Spleen (tissue), 11 donors: ENCODE data around the gene LYRM4. TPM values are rescaled to one million over a fixed set of nuclear protein-coding genes. Genes with fewer than 3 reads are reported as not detected.

Source experiments
- DNase-seq: peaks from one replicate; pipeline ENCODE4 v3.0.0-alpha.2; 2020
- H3K27ac ChIP-seq, 8 donors: fragments of 200-600 bp; sonication (generic) in 7 of 8; 1 replicate in 4 of 8; 2 replicates in 4 of 8; pipeline versions ENCODE4 v1.5.0 to v1.8.0; 2016 to 2021; ENCODE audit warnings: inconsistent platforms in 4 of 8, mild to moderate bottlenecking in 4 of 8, moderate library complexity in 1 of 8
- H3K27me3 ChIP-seq, 7 donors: fragments of 200-600 bp; sonication (generic) in 6 of 7; replicated peaks in 1 of 7; 1 replicate in 4 of 7; 2 replicates in 3 of 7; pipeline versions ENCODE4 v1.5.0 to v1.8.0; 2016 to 2021; ENCODE audit warnings: inconsistent platforms in 3 of 7, mild to moderate bottlenecking in 1 of 7
- H3K36me3 ChIP-seq, 6 donors: fragments of 200-600 bp; sonication (generic) in 5 of 6; 1 replicate in 4 of 6; 2 replicates in 2 of 6; pipeline versions ENCODE4 v1.5.0 to v1.8.0; 2016 to 2021; ENCODE audit warnings: inconsistent platforms in 2 of 6
- H3K4me1 ChIP-seq, 6 donors: fragments of 200-600 bp; sonication (generic) in 5 of 6; 1 replicate in 3 of 6; 2 replicates in 3 of 6; pipeline versions ENCODE4 v1.5.0 to v1.8.0; 2016 to 2021; ENCODE audit warnings: inconsistent platforms in 3 of 6
- H3K4me3 ChIP-seq, 8 donors: fragments of 200-600 bp; sonication (generic) in 7 of 8; 1 replicate in 4 of 8; 2 replicates in 4 of 8; pipeline versions ENCODE4 v1.5.0 to v1.8.0; 2016 to 2021; ENCODE audit warnings: inconsistent platforms in 4 of 8, mild to moderate bottlenecking in 4 of 8, moderate library complexity in 2 of 8
- H3K9me3 ChIP-seq, 8 donors: fragments of 200-600 bp; sonication (generic) in 7 of 8; 1 replicate in 4 of 8; 2 replicates in 4 of 8; pipeline versions ENCODE4 v1.5.0 to v1.8.0; 2016 to 2021; ENCODE audit warnings: inconsistent platforms in 4 of 8
- CTCF ChIP-seq, 11 experiments: fragments of 200-600 bp in 7 of 11; fragments of 450-650 bp in 4 of 11; sonication (generic) in 4 of 11; IDR thresholded peaks in 8 of 11; conservative IDR thresholded peaks in 3 of 11; 1 replicate in 7 of 11; 2 replicates in 4 of 11; pipeline versions ENCODE4 v1.4.0 to v1.8.0; 2016 to 2021; ENCODE audit warnings: antibody characterized with exemption in 11 of 11, inconsistent platforms in 4 of 11, mild to moderate bottlenecking in 1 of 11
- POLR2A ChIP-seq, 3 donors: fragments of 450-650 bp; IDR thresholded peaks; one replicate each; pipeline ENCODE4 v1.5.1; 2017; ENCODE audit warnings: antibody characterized with exemption in 3 of 3, mild to moderate bottlenecking in 1 of 3
- POLR2AphosphoS5 ChIP-seq, 3 donors: sonication (generic); formaldehyde crosslinking; IDR thresholded peaks; one replicate each; pipeline ENCODE4 v1.5.1; 2017; ENCODE audit warnings: antibody characterized with exemption in 3 of 3
- WGBS, 5 donors: extraction: QIAGEN DNeasy Blood & Tissue Kit in 3 of 5; methylation state at CpG; one replicate each; pipeline versions ENCODE4 v1.1.5 to v1.1.7; 2013 to 2018; 5-methylcytosine and 5-hydroxymethylcytosine counted together
- intact Hi-C: fragments of 100-400 bp; cut with DNase I; formaldehyde crosslinking; loops from one replicate; pipeline ENCODE4 v1.15.0; 2023; ENCODE audit warnings: low total_unique reads
- polyA plus RNA-seq, 3 donors: library from polyadenylated mRNA; stranded (reverse); fragments of 200-250 nt; gene quantifications; one replicate each; pipeline ENCODE4 v1.2.1, GENCODE V29; 2013
- total RNA-seq, 7 donors: library from RNA; depleted of rRNA in 3 of 7; stranded (reverse); fragments of >200 nt in 3 of 7; fragmentation: NEBNext Ultra II Directional in 4 of 7; extraction: Animal tissue kit (Norgen Biotek cat#: 25700) in 4 of 7; gene quantifications; one replicate each; pipeline versions ENCODE4 v1.1.0 to v1.2.1, GENCODE V29; 2016 to 2021
- donor health status: healthy with polysubstance abuse.
- donor health status: DM: no; HTN: no; CAD: no; lungs with moderate emphysema.
- donor health status: DM: no; HTN: no; CAD: no.
- donor health status: Bipolar disorder and iron deficiency.
- donor health status: healthy.
- donor health status: DM: no; HTN: no; CAD: no.
- donor health status: DM: yes; HTN: yes; CAD: no.

The LYRM4 gene
- total and polyA plus RNA-seq, 10 donors, result 32.1 to 58.1 (median 38.7) TPM

- H3K4me1 ChIP-seq, result peaks cover 1 to 26% (median 17%) of the 10 kb centered on the region in 6 donors
- intact Hi-C loops, result no loop called here
- 85 to 99% (median 88%) methylated on average over 2 of the region's 2 CpGs for WGBS, 5 donors
Observed at GRCh38 chr6:5079692-5080091, 181.1 kb downstream of the LYRM4 start.

DNA sequence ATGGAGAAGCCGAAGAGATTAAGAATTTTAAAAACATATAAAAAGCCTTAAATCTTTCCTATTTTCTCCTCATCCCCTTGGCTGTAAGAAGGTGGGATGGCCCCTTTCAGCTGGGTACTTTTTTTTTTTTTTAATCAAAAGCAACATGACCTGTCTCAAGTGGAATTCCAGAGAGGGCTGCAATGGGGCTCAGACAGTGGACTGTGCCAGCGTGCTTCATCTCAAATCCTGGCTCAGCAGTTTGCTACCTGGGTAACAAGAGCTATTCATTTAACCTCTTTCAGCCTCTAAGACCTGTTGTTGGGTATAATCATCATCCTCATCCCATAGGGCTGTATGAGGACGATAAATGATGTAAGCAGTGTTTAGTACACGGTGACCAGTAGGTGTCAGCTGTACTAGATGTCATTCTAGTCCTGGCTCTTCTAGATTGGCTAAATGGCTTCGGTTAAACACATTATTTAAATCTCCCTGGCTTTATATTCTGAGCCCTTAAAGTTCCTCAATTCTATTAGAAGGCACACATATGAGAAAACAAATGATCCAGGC lies 182.6 kb downstream of the LYRM4 start:
- Histone ChIP-seq H3K4me3 (no peak overlapping the region), H3K27me3 (peaks cover 0 to 6% (median 0%) of the 10 kb centered on the region in 7 donors), H3K36me3 (no peaks in the 10 kb centered on the region), H3K27ac (no peak overlapping the region), H3K9me3 (no peaks in the 10 kb centered on the region), H3K4me1 (peaks cover 0 to 11% (median 5%) of the 10 kb centered on the region in 6 donors)
- TF ChIP-seq CTCF (IDR thresholded peaks at IDR 0.05 in 8 of 11, conservative IDR thresholded peaks at IDR 0.05 in 3 of 11) (no peak), POLR2A (IDR thresholded peaks at IDR 0.05) (no peak), POLR2AphosphoS5 (IDR thresholded peaks at IDR 0.05) (no peak)
- intact Hi-C loops, result no loop called here
- WGBS, 5 donors, result 64 to 85% (median 72%) methylated on average over 5 of the region's 5 CpGs
- DNase-seq, result no peak

More at GRCh38 chr6:5079692-5080091, 181.1 kb downstream of the LYRM4 start:
- no peaks in the 10 kb centered on the region for H3K9me3 ChIP-seq
- no peak for DNase-seq
- no peaks in the 10 kb centered on the region for H3K36me3 ChIP-seq
- H3K4me3 ChIP-seq, result no peak overlapping the region
- TF ChIP-seq CTCF (IDR thresholded peaks at IDR 0.05 in 8 of 11, conservative IDR thresholded peaks at IDR 0.05 in 3 of 11) (no peak), POLR2A (IDR thresholded peaks at IDR 0.05) (no peak), POLR2AphosphoS5 (IDR thresholded peaks at IDR 0.05) (no peak)
- H3K27ac ChIP-seq, result no peak overlapping the region
- peaks cover 0 to 21% (median 7%) of the 10 kb centered on the region in 7 donors for H3K27me3 ChIP-seq

DNA sequence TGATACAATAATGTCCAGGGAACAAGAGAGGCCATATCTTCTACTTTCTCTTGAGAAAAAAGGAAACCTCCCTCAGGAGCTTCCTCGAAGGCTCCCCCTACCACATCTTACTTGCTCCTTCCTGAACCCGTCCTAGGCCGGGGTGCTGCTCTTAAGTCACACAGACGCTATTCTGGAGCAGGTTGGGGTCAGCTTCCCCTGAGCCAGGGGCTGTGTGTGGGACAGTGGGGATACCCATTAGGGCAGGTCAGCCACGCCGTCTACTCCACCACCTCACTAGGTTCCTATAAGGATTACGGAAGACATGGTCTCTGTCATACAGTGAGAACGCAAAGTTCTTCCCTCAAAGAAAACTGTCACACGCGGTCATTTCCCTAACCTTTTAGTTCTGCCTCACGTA lies 183.8 kb downstream of the LYRM4 start:
- Histone ChIP-seq H3K36me3 (no peaks in the 10 kb centered on the region), H3K27me3 (no peaks in the 10 kb centered on the region), H3K4me3 (no peak overlapping the region), H3K27ac (peak overlapping the region in 5 of 8 donors; percentile 41 to 67 (median 44)), H3K9me3 (no peaks in the 10 kb centered on the region), H3K4me1 (peaks cover 0 to 4% (median 0%) of the 10 kb centered on the region in 6 donors)
- DNase-seq, result no peak
- 85 to 94% (median 91%) methylated on average over 11 of the region's 11 CpGs for WGBS, 5 donors
- TF ChIP-seq POLR2A (IDR thresholded peaks at IDR 0.05), result no peak
- no peak for TF ChIP-seq CTCF (IDR thresholded peaks at IDR 0.05 in 8 of 11, conservative IDR thresholded peaks at IDR 0.05 in 3 of 11)
- no peak for TF ChIP-seq POLR2AphosphoS5 (IDR thresholded peaks at IDR 0.05)
- intact Hi-C loops, result no loop called here

GRCh38 chr6:5073992-5074391 lies 186.8 kb downstream of the LYRM4 start:
- H3K27me3 ChIP-seq, result no peaks in the 10 kb centered on the region
- intact Hi-C loops, result loop anchor here (2.0 kb wide), 1 partner anchor 17 kb away; no protein-coding TSS in a partner anchor
- no peak for DNase-seq
- H3K4me3 ChIP-seq, result no peak overlapping the region
- H3K9me3 ChIP-seq, result no peaks in the 10 kb centered on the region
- H3K27ac ChIP-seq, result no peak overlapping the region
- 82 to 93% (median 89%) methylated on average over 3 of the region's 3 CpGs for WGBS, 5 donors
- H3K36me3 ChIP-seq, result no peaks in the 10 kb centered on the region
- TF ChIP-seq POLR2A (IDR thresholded peaks at IDR 0.05) (no peak), CTCF (IDR thresholded peaks at IDR 0.05 in 8 of 11, conservative IDR thresholded peaks at IDR 0.05 in 3 of 11) (no peak), POLR2AphosphoS5 (IDR thresholded peaks at IDR 0.05) (no peak)
- H3K4me1 ChIP-seq, result peaks cover 0 to 4% (median 0%) of the 10 kb centered on the region in 6 donors
